IMR-90 (cell line): ENCODE results near the gene ATP6V1A. TPM values are rescaled to one million over a fixed set of nuclear protein-coding genes. Genes with fewer than 3 reads are reported as not detected.

ENCODE experiments used
- ATAC-seq: fragments of 200-7000 bp; cut with Tn5 transposase; 2 replicates; pipeline ENCODE4 v1.9.1; 2020; ENCODE audit warnings: low read depth, mild to moderate bottlenecking, moderate library complexity
- BruUV-seq: library from RNA; stranded (reverse); fragments of 400-500 nt; replicated peaks from 2 replicates; lab custom pipeline; 2021; lab: Mats Ljungman, UMichigan
- CTCF ChIA-PET: fragments of 300-600 bp; formaldehyde crosslinking; extraction: SDS; loops from one replicate; lab custom pipeline; 2021; ENCODE audit warnings: antibody characterized with exemption; lab: Yijun Ruan, JAX
- POLR2A ChIA-PET: fragments of 300-600 bp; sonication (Branson Sonifier 250); formaldehyde crosslinking; loops from one replicate; lab custom pipeline; 2022; ENCODE audit warnings: antibody characterized with exemption; ENCODE audit not compliant: unreplicated experiment; lab: Charles Lee
- DNase-seq: peaks from one replicate; pipeline ENCODE4 v3.0.0; 2013
- H2AFZ ChIP-seq: replicated peaks from 2 replicates; pipeline ENCODE3; 2013; ENCODE audit warnings: low read length, mild to moderate bottlenecking; ENCODE audit not compliant: poor library complexity
- H2AK5ac ChIP-seq: 2 replicates; pipeline ENCODE4 v1.6.1; 2013; ENCODE audit warnings: low read depth, low read length, inconsistent platforms
- H2AK9ac ChIP-seq: replicated peaks from 2 replicates; pipeline ENCODE3; 2013; ENCODE audit warnings: mild to moderate bottlenecking, low read depth, low read length, moderate library complexity; ENCODE audit not compliant: poor library complexity
- H2BK120ac ChIP-seq: 2 replicates; pipeline ENCODE4 v1.6.1; 2013; ENCODE audit warnings: low read depth, low read length, inconsistent platforms
- H2BK15ac ChIP-seq: 3 replicates; pipeline ENCODE4 v1.6.1; 2013; ENCODE audit warnings: low read depth, low read length, inconsistent platforms
- H2BK20ac ChIP-seq: 2 replicates; pipeline ENCODE4 v1.6.1; 2013; ENCODE audit warnings: low read depth, mild to moderate bottlenecking, inconsistent platforms, low read length, moderate library complexity
- H2BK5ac ChIP-seq: 2 replicates; pipeline ENCODE4 v1.6.1; 2013; ENCODE audit warnings: mild to moderate bottlenecking, low read depth, low read length, inconsistent platforms; ENCODE audit not compliant: poor library complexity, severe bottlenecking
- H3K14ac ChIP-seq: replicated peaks from 2 replicates; pipeline ENCODE4 v1.6.1; 2013; ENCODE audit warnings: low read depth, low read length, inconsistent platforms
- H3K18ac ChIP-seq: 2 replicates; pipeline ENCODE4 v1.6.1; 2013; ENCODE audit warnings: low read depth, low read length, control low read depth
- H3K23ac ChIP-seq: 2 replicates; pipeline ENCODE4 v1.6.1; 2013; ENCODE audit warnings: low read depth, low read length, inconsistent platforms
- H3K27ac ChIP-seq: 2 replicates; pipeline ENCODE4 v1.5.1; 2013; ENCODE audit warnings: mild to moderate bottlenecking, control low read depth, low read length; ENCODE audit not compliant: insufficient read depth
- H3K27me3 ChIP-seq: 2 replicates; pipeline ENCODE4 v1.6.1; 2013; ENCODE audit warnings: low read length; ENCODE audit not compliant: control insufficient read depth, insufficient read depth
- H3K36me3 ChIP-seq: 2 replicates; pipeline ENCODE4 v1.6.1; 2013; ENCODE audit warnings: low read length, mixed read lengths; ENCODE audit not compliant: control insufficient read depth, insufficient read depth
- H3K4ac ChIP-seq: 2 replicates; pipeline ENCODE4 v1.6.1; 2013; ENCODE audit warnings: low read depth, low read length, inconsistent platforms
- H3K4me1 ChIP-seq: 2 replicates; pipeline ENCODE4 v1.6.1; 2013; ENCODE audit warnings: low read length, mixed read lengths; ENCODE audit not compliant: control insufficient read depth, insufficient read depth
- H3K4me2 ChIP-seq: 2 replicates; pipeline ENCODE4 v1.6.1; 2013; ENCODE audit warnings: low read depth, mild to moderate bottlenecking, control low read depth, low read length, moderate library complexity
- H3K4me3 ChIP-seq: 2 replicates; pipeline ENCODE4 v1.5.1; 2013; ENCODE audit warnings: low read depth, mild to moderate bottlenecking, control low read depth, low read length, moderate library complexity; ENCODE audit not compliant: insufficient read depth
- H3K56ac ChIP-seq: 2 replicates; pipeline ENCODE4 v1.6.1; 2013; ENCODE audit warnings: low read length, inconsistent platforms; ENCODE audit not compliant: insufficient read depth; ENCODE audit errors: extremely low read depth
- H3K79me1 ChIP-seq, 2 experiments: 2 replicates each; pipeline ENCODE4 v1.6.1; 2013; ENCODE audit warnings: low read length in 2 of 2, inconsistent platforms in 1 of 2, low read depth in 1 of 2
- H3K9ac ChIP-seq: 2 replicates; pipeline ENCODE4 v1.6.1; 2013; ENCODE audit warnings: low read depth, low read length, control low read depth
- H3K9me1 ChIP-seq: 2 replicates; pipeline ENCODE4 v1.6.1; 2013; ENCODE audit warnings: low read length, inconsistent platforms; ENCODE audit not compliant: insufficient read depth
- H3K9me3 ChIP-seq: 2 replicates; pipeline ENCODE4 v1.6.1; 2013; ENCODE audit warnings: low read length; ENCODE audit not compliant: control insufficient read depth, insufficient read depth
- H4K20me1 ChIP-seq: 2 replicates; pipeline ENCODE4 v1.6.1; 2013; ENCODE audit warnings: low read length, inconsistent platforms; ENCODE audit not compliant: insufficient read depth
- H4K5ac ChIP-seq: 2 replicates; pipeline ENCODE4 v1.6.1; 2013; ENCODE audit warnings: mild to moderate bottlenecking, low read depth, low read length, control low read depth
- H4K8ac ChIP-seq, 2 experiments: 2 replicates each; pipeline ENCODE4 v1.6.1; 2013; ENCODE audit warnings: low read depth in 2 of 2, low read length in 2 of 2, control low read depth in 1 of 2, inconsistent platforms in 1 of 2
- H4K91ac ChIP-seq: 2 replicates; pipeline ENCODE4 v1.6.1; 2013; ENCODE audit warnings: low read depth, low read length, inconsistent platforms; ENCODE audit not compliant: insufficient read depth
- BHLHE40 ChIP-seq: fragments of 150-350 bp; IDR thresholded peaks from 2 replicates; pipeline ENCODE4 v1.6.1; 2016; ENCODE audit warnings: mild to moderate bottlenecking, low read depth, low read length
- CEBPB ChIP-seq: IDR thresholded peaks from 2 replicates; pipeline ENCODE4 v1.6.1; 2012; ENCODE audit warnings: low read depth, low read length, improper control_type of control experiment
- CHD1 ChIP-seq: IDR thresholded peaks from 2 replicates; pipeline ENCODE4 v1.6.1; 2012; ENCODE audit warnings: low read depth, low read length, improper control_type of control experiment
- FOS ChIP-seq: fragments of 150-350 bp; IDR thresholded peaks from 2 replicates; pipeline ENCODE4 v1.6.1; 2016; ENCODE audit warnings: low read depth, low read length
- MAFK ChIP-seq: IDR thresholded peaks from 2 replicates; pipeline ENCODE4 v1.6.1; 2012; ENCODE audit warnings: low read depth, low read length, improper control_type of control experiment
- MAZ ChIP-seq: IDR thresholded peaks from 2 replicates; pipeline ENCODE4 v1.6.1; 2012; ENCODE audit warnings: low read depth, mild to moderate bottlenecking, low read length, improper control_type of control experiment, moderate library complexity, borderline replicate concordance
- MXI1 ChIP-seq: IDR thresholded peaks from 2 replicates; pipeline ENCODE4 v1.6.1; 2012; ENCODE audit warnings: low read depth, mild to moderate bottlenecking, low read length, moderate library complexity, borderline replicate concordance
- NFE2L2 ChIP-seq: fragments of 150-350 bp; IDR thresholded peaks from 2 replicates; pipeline ENCODE4 v1.6.1; 2016; ENCODE audit warnings: low read depth, mild to moderate bottlenecking, low read length
- RAD21 ChIP-seq: IDR thresholded peaks from 2 replicates; pipeline ENCODE4 v1.6.1; 2012; ENCODE audit warnings: low read length, improper control_type of control experiment
- RCOR1 ChIP-seq: IDR thresholded peaks from 2 replicates; pipeline ENCODE4 v1.6.1; 2012; ENCODE audit warnings: mild to moderate bottlenecking, low read length, improper control_type of control experiment; ENCODE audit not compliant: insufficient replicate concordance
- USF2 ChIP-seq: fragments of 150-350 bp; IDR thresholded peaks from 2 replicates; pipeline ENCODE4 v1.6.1; 2017; ENCODE audit warnings: mild to moderate bottlenecking, antibody characterized with exemption, low read length, low read depth
- dilution Hi-C: fragments of 300-500 bp; cut with HindIII; formaldehyde crosslinking; loops from one replicate; pipeline ENCODE4 v1.14.3; 2018; ENCODE audit warnings: low sequenced_read_pairs; ENCODE audit not compliant: unreplicated experiment
- in situ Hi-C: fragments of 300-500 bp; cut with MboI; formaldehyde crosslinking; loops from 3 replicates; pipeline ENCODE4 v1.14.3; 2019; ENCODE audit warnings: low sequenced_read_pairs, inconsistent platforms, mixed read lengths
- intact Hi-C: fragments of 100-400 bp; cut with micrococcal nuclease; formaldehyde crosslinking; loops from 2 replicates; pipeline ENCODE4 v1.10.0; 2022
- polyA plus RNA-seq, 3 experiments: library from polyadenylated mRNA; depleted of rRNA; stranded (reverse); fragments of >200 nt; gene quantifications; 2 replicates each; pipeline ENCODE4 v1.2.3, GENCODE V29; 2012; ENCODE audit warnings: low replicate concordance in 1 of 3
- total RNA-seq: library from RNA; depleted of rRNA; stranded (reverse); fragments of >200 nt; gene quantifications from 2 replicates; pipeline ENCODE4 v1.2.3, GENCODE V29; 2012

ATP6V1A gene
- total and polyA plus RNA-seq, 2 of the 4 experiments (the other 2 are of a cell fraction): 15.1 to 98.0 TPM

DNA sequence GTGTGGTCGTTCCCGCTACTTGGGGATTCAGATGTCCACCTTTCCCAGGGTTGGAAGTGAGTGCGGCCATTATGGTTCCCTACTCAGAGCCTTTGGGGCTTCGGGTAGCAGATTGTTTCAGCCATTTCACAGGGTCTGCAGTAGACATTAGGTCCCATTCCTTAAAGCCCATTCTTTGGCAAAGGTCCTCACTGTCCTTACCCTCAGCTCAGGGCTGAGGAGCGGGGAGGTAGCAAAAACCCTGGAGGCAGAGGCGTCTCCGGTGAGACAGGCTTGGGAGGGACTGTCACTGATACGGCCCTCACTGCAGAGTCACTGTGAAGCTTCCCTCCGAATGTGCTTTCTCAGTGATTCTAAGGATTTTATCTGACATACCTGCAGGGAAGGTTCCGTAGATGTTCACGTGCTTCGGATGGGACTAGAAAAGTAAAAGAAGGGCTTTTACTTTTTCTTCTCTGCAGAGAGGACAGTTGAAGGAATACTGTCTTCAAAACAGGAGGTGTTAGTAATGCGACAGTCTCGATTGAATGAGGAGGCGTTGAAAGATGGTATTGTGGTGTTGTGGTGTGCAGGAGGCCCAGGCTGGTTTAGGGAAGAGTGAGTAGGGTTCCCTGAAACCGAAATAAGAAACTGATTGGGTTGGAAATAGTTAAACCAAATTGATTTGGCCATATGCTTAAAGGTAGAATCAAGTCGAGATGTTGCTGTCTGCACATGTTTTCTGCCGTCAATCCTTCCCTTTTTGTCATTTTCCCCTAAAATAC lies 630 bp downstream of the ATP6V1A start (continued):
- TF ChIP-seq RAD21 (no peak), CHD1 (no peak), RCOR1 (no peak)

- Histone ChIP-seq H2AK9ac (no peak overlapping the region), H3K4ac (no peak overlapping the region), H2AK5ac (no peak overlapping the region), H2BK5ac (no peak overlapping the region), H3K9me3 (no peaks in the 10 kb centered on the region), H2BK20ac (no peak overlapping the region), H3K27ac (no peak overlapping the region), H3K14ac (no peak overlapping the region), H3K36me3 (no peaks in the 10 kb centered on the region), H2AFZ (no peak overlapping the region), H4K91ac (no peak overlapping the region), H3K79me1 (peaks cover 9 to 45% of the 10 kb centered on the region in 2 experiments), H3K18ac (no peak overlapping the region), H3K56ac (no peak overlapping the region), H3K23ac (no peak overlapping the region), H2BK120ac (no peak overlapping the region), H4K20me1 (peaks cover 3% of the 10 kb centered on the region; the same call in 1 of the 2 replicates), H3K9me1 (no peaks in the 10 kb centered on the region), H2BK15ac (no peak overlapping the region), H3K9ac (no peak overlapping the region), H3K4me2 (no peak overlapping the region), H3K4me1 (no peaks in the 10 kb centered on the region; the same call in 1 of the 2 replicates), H4K8ac (no peak overlapping the region), H3K4me3 (no peak overlapping the region), H4K5ac (no peak overlapping the region), H3K27me3 (no peaks in the 10 kb centered on the region)
- intact Hi-C loops: no loop called here
- in situ Hi-C loops: no loop called here
- TF ChIP-seq CEBPB: no peak
- TF ChIP-seq BHLHE40: no peak
- no peak for TF ChIP-seq RCOR1
- no peak for TF ChIP-seq RAD21
- no peak for TF ChIP-seq NFE2L2
- no peak for TF ChIP-seq MAFK
- TF ChIP-seq USF2: no peak
- no peak for TF ChIP-seq MXI1
- no peak for TF ChIP-seq FOS
- no peak for TF ChIP-seq MAZ
- DNase-seq (no peak), ATAC-seq (no peak)
- POLR2A ChIA-PET: no interaction called here
- dilution Hi-C loops: no loop called here
- CTCF ChIA-PET: interaction anchor here (0.7 kb wide), 2 partner anchors 10 to 174 kb away, joined by 3 to 4 read pairs; no protein-coding TSS in a partner anchor
- no TSS peak for BruUV-seq
Measured at GRCh38 chr3:113751141-113751540, 4.3 kb downstream of the ATP6V1A start.
